CD4-positive, alpha-beta T cell treated with Interleukin-17A for 4 hours (primary cell): ENCODE measurements around the gene ALAS2.
"Not testable (repeated sequence)": the region's sequence is repeated elsewhere in the genome, so short reads cannot be mapped to it uniquely, and the experiment has no call there.

Experiments used
- DNase-seq: peaks from one replicate; pipeline ENCODE4 v3.0.0-alpha.2; 2020; ENCODE audit warnings: mixed read lengths

ALAS2 gene

GRCh38 chrX:55030271-55031205, at the start of gene ALAS2:
Gene ALAS2, minus strand, starts transcription at chrX:55030977. Its CDS starts 4,977 bp downstream, at chrX:55026000.
- DNase-seq, result no peak

GRCh38 chrX:55074851-55075467, 44.2 kb upstream of the ALAS2 start, which contains the start of gene PAGE2B:
Gene PAGE2B, plus strand, starts transcription at chrX:55075030. Its CDS starts 1,012 bp downstream, at chrX:55076042.
- DNase-seq, result no peak

GRCh38 chrX:55072286-55072685, 41.5 kb upstream of the ALAS2 start:
- no peak for DNase-seq

GRCh38 chrX:55067180-55067579, 36.4 kb upstream of the ALAS2 start:
- not testable (repeated sequence) for DNase-seq

- peak; percentile 57 for DNase-seq
These were observed 27.0 kb upstream of the ALAS2 start for GRCh38 chrX:55057675-55058249.

- peak; percentile 55 for DNase-seq
These were observed 26.3 kb upstream of the ALAS2 start for GRCh38 chrX:55056820-55057674.

GRCh38 chrX:55050599-55050998, 19.8 kb upstream of the ALAS2 start:
- not testable (repeated sequence) for DNase-seq

GRCh38 chrX:55041514-55041913, 10.7 kb upstream of the ALAS2 start:
- no peak for DNase-seq

- no peak for DNase-seq
These were observed 8.7 kb upstream of the ALAS2 start for GRCh38 chrX:55039471-55039870.

- no peak for DNase-seq
These were observed 2.7 kb upstream of the ALAS2 start for GRCh38 chrX:55033429-55033828.

- no peak for DNase-seq
These were observed 1.5 kb downstream of the ALAS2 start for GRCh38 chrX:55029291-55029690.

GRCh38 chrX:55028611-55029010, 2.2 kb downstream of the ALAS2 start:
- no peak for DNase-seq

- DNase-seq, result no peak
These were observed 2.7 kb downstream of the ALAS2 start for GRCh38 chrX:55028040-55028439.

- DNase-seq, result no peak
These were observed 3.9 kb downstream of the ALAS2 start for GRCh38 chrX:55026840-55027239.

GRCh38 chrX:55026143-55026542, 4.6 kb downstream of the ALAS2 start:
- DNase-seq, result no peak

GRCh38 chrX:55014897-55015299, 15.9 kb downstream of the ALAS2 start:
- DNase-seq, result no peak

GRCh38 chrX:55011294-55011693, 19.5 kb downstream of the ALAS2 start:
- DNase-seq, result no peak

GRCh38 chrX:55008571-55009358, 22.0 kb downstream of the ALAS2 start:
- peak; percentile 36 for DNase-seq

GRCh38 chrX:55007656-55008055, 23.1 kb downstream of the ALAS2 start:
- no peak for DNase-seq

- DNase-seq, result no peak
These were observed 23.8 kb downstream of the ALAS2 start for GRCh38 chrX:55006827-55007621.

- DNase-seq, result no peak
These were observed 25.5 kb downstream of the ALAS2 start for GRCh38 chrX:55005256-55005655.
